Ectodermal cell (in vitro differentiated cells): ENCODE data around the gene OR51V1.

Experiments used
- H3K27ac ChIP-seq: 2 replicates; pipeline ENCODE4 v1.7.0; 2013; ENCODE audit warnings: mild to moderate bottlenecking, low read depth, low read length; ENCODE audit not compliant: insufficient read depth, poor library complexity, severe bottlenecking
- H3K27me3 ChIP-seq: 2 replicates; pipeline ENCODE4 v1.7.0; 2013; ENCODE audit warnings: mild to moderate bottlenecking, low read length; ENCODE audit not compliant: insufficient read depth, control insufficient read depth, poor library complexity, severe bottlenecking
- H3K36me3 ChIP-seq: one replicate; pipeline ENCODE4 v1.7.0; 2013; ENCODE audit warnings: low read length; ENCODE audit not compliant: control insufficient read depth, insufficient read depth
- H3K4me1 ChIP-seq: one replicate; pipeline ENCODE4 v1.7.0; 2013; ENCODE audit warnings: low read length; ENCODE audit not compliant: control insufficient read depth, insufficient read depth
- H3K4me3 ChIP-seq: 2 replicates; pipeline ENCODE4 v1.7.0; 2013; ENCODE audit warnings: low read depth, low read length, control low read depth; ENCODE audit not compliant: insufficient read depth
- H3K9me3 ChIP-seq: 2 replicates; pipeline ENCODE4 v1.7.0; 2013; ENCODE audit warnings: mild to moderate bottlenecking, low read length, moderate library complexity; ENCODE audit not compliant: control insufficient read depth
- WGBS, 2 experiments: methylation state at CpG; one replicate each; pipeline ENCODE4 v1.1.7; 2013; ENCODE audit warnings: missing lambda C conversion rate in 2 of 2; 5-methylcytosine and 5-hydroxymethylcytosine counted together

The OR51V1 gene

DNA sequence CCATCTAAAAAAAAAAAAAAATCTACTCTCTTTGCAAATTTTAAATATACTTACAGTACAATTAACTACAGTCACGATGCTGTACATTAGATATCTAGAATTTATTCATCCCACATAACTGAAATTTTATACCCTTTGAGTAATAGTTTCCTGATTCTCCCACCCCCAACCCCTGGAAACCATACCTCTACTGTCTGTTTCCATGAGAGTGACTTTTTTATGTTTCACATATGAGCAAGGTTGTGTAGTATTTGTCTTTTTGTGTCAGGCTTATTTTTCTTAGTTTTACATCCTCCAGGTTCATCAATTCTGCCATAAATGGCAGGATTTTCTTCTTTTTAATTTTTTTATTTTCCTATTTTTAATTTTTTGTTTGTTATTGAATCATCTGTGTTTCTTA, 23.2 kb upstream of the OR51V1 start:
- Histone ChIP-seq H3K36me3 (no peaks in the 10 kb centered on the region), H3K27me3 (no peaks in the 10 kb centered on the region), H3K9me3 (no peaks in the 10 kb centered on the region), H3K27ac (no peak overlapping the region), H3K4me3 (no peak overlapping the region), H3K4me1 (no peaks in the 10 kb centered on the region)
- 100% methylated on average over 1 of the region's 1 CpG for WGBS, 2 experiments

GRCh38 chr11:5223146-5223545, 22.7 kb upstream of the OR51V1 start:
- H3K27me3 ChIP-seq = no peaks in the 10 kb centered on the region
- no peak overlapping the region for H3K4me3 ChIP-seq
- no peaks in the 10 kb centered on the region for H3K4me1 ChIP-seq
- 87 to 92% methylated on average over 6 of the region's 6 CpGs for WGBS, 2 experiments
- no peaks in the 10 kb centered on the region for H3K36me3 ChIP-seq
- no peak overlapping the region for H3K27ac ChIP-seq
- no peaks in the 10 kb centered on the region for H3K9me3 ChIP-seq

DNA sequence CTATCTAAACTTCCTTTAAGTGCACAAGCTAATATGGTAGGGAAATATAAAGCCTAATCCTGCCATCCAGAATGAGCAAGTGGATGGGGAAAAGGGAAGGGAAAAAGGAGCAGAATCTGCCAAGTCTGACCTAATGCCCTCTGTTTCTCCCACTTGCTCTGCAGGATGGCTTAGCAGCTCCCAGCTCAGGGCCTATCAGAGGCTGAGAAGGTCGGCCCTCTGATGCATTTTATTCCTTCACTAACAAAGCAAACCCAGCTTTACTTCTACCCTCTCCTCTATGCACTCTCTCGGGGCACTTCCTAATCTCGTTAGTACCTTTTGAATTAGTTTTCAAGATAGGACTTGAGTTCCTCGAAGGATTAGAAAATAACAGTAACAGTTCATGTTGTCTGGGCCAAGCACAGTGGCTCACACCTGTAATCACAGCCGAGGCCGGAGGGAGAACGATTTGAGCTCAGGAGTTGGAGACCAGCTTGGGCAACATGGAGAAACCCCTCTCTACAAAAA, 9.9 kb upstream of the OR51V1 start:
- no peak overlapping the region for H3K4me3 ChIP-seq
- 54 to 55% methylated on average over 7 of the region's 7 CpGs for WGBS, 2 experiments
- no peaks in the 10 kb centered on the region for H3K36me3 ChIP-seq
- no peaks in the 10 kb centered on the region for H3K27me3 ChIP-seq
- H3K9me3 ChIP-seq = no peaks in the 10 kb centered on the region
- no peaks in the 10 kb centered on the region for H3K4me1 ChIP-seq
- H3K27ac ChIP-seq = no peak overlapping the region

GRCh38 chr11:5204787-5205186, 4.3 kb upstream of the OR51V1 start:
- Histone ChIP-seq H3K27me3 (no peaks in the 10 kb centered on the region), H3K36me3 (no peaks in the 10 kb centered on the region), H3K27ac (no peak overlapping the region), H3K4me3 (no peak overlapping the region), H3K9me3 (no peaks in the 10 kb centered on the region), H3K4me1 (no peaks in the 10 kb centered on the region)
- 20% methylated on average over 1 of the region's 1 CpG; no CpG with 5 or more reads in 1 of the 2 experiments for WGBS, 2 experiments

- H3K9me3 ChIP-seq = no peaks in the 10 kb centered on the region
- H3K4me3 ChIP-seq = no peak overlapping the region
- no peaks in the 10 kb centered on the region for H3K36me3 ChIP-seq
- 90 to 97% methylated on average over 2 of the region's 2 CpGs for WGBS, 2 experiments
- H3K4me1 ChIP-seq = no peaks in the 10 kb centered on the region
- H3K27me3 ChIP-seq = no peaks in the 10 kb centered on the region
- no peak overlapping the region for H3K27ac ChIP-seq
These were observed 2.9 kb upstream of the OR51V1 start for GRCh38 chr11:5203366-5203765.

GRCh38 chr11:5198285-5198684, 2.2 kb downstream of the OR51V1 start:
- no peaks in the 10 kb centered on the region for H3K9me3 ChIP-seq

GRCh38 chr11:5197536-5197935, 2.9 kb downstream of the OR51V1 start:
- Histone ChIP-seq H3K27ac (no peak overlapping the region), H3K4me3 (no peak overlapping the region), H3K4me1 (no peaks in the 10 kb centered on the region), H3K27me3 (no peaks in the 10 kb centered on the region), H3K9me3 (no peaks in the 10 kb centered on the region), H3K36me3 (no peaks in the 10 kb centered on the region)
- 86 to 92% methylated on average over 3 of the region's 3 CpGs for WGBS, 2 experiments

More at GRCh38 chr11:5198285-5198684, 2.2 kb downstream of the OR51V1 start:
- H3K4me1 ChIP-seq = no peaks in the 10 kb centered on the region
- no peak overlapping the region for H3K4me3 ChIP-seq
- H3K36me3 ChIP-seq = no peaks in the 10 kb centered on the region
- H3K27me3 ChIP-seq = no peaks in the 10 kb centered on the region
- no peak overlapping the region for H3K27ac ChIP-seq

DNA sequence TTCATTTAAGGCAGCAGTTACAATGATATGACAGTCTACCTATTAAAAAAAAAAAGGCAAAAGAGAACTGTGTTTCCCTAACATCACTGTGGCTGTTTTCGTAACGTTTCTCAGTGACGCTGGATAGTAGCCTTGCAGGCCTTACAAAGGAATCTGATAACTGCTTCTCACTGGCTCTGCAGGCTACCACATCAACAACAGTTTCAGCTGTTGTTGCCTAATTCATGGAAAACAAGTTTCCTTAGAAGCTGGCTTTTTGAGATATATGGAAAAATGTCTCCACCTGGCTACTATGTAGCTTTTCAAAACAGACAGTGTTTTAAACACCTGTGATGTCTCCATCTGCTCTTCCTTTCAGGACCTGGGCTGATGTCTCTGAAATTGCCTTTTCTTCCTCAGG, 3.8 kb downstream of the OR51V1 start:
- WGBS, 2 experiments = 56 to 59% methylated on average over 3 of the region's 3 CpGs
- Histone ChIP-seq H3K27me3 (no peaks in the 10 kb centered on the region), H3K4me1 (no peaks in the 10 kb centered on the region), H3K36me3 (no peaks in the 10 kb centered on the region), H3K4me3 (no peak overlapping the region), H3K9me3 (no peaks in the 10 kb centered on the region), H3K27ac (no peak overlapping the region)

DNA sequence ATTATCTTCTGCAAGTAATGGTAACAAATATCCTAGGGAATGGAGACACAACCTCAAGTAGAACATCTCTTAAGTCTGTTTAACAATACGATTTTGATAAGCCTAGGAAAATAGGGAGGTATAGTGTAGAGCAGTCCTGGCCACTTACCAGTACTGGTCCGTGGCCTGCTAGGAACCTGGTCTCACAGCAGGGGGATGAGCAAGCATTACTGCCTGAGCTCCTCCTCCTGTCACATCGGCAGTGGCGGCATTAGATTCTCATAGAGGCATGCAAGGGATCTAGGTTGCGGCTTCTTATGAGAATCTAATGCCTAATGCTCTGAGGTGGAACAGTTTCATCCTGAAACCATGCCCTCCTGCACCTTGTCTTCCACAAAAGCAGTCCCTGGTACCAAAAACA, 4.4 kb downstream of the OR51V1 start:
- Histone ChIP-seq H3K9me3 (no peaks in the 10 kb centered on the region), H3K36me3 (no peaks in the 10 kb centered on the region), H3K4me1 (no peaks in the 10 kb centered on the region), H3K27ac (no peak overlapping the region), H3K27me3 (no peaks in the 10 kb centered on the region), H3K4me3 (no peak overlapping the region)
- WGBS, 2 experiments = 75 to 80% methylated on average over 5 of the region's 5 CpGs

DNA sequence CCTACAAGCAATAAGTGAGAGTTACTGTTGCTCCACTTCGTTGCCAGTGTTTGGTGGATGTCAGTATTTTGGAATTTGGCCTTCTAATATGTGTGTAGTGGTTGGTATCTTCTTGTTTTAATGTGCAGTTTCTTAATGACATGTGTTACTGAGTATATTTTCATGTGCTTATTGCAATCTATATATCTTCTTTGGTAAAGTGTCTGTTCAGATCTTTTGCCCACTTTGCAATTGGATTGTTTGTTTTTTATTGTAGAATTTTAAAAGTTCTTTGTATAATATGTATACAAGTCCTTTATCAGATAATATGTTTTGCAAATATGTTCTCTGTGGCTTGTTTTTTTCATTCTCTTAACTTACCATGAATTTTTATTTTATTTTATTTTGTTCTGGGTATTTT, 7.7 kb downstream of the OR51V1 start:
- no peaks in the 10 kb centered on the region for H3K36me3 ChIP-seq
- no peaks in the 10 kb centered on the region for H3K9me3 ChIP-seq
- no peak overlapping the region for H3K4me3 ChIP-seq
- no peak overlapping the region for H3K27ac ChIP-seq
- H3K27me3 ChIP-seq = no peaks in the 10 kb centered on the region
- WGBS, 2 experiments = 47 to 50% methylated on average over 1 of the region's 1 CpG
- H3K4me1 ChIP-seq = no peaks in the 10 kb centered on the region

GRCh38 chr11:5188201-5188600, 12.3 kb downstream of the OR51V1 start:
- H3K4me3 ChIP-seq = no peak overlapping the region
- no peak overlapping the region for H3K27ac ChIP-seq
- H3K27me3 ChIP-seq = no peaks in the 10 kb centered on the region
- H3K9me3 ChIP-seq = no peaks in the 10 kb centered on the region
- H3K4me1 ChIP-seq = no peaks in the 10 kb centered on the region
- no peaks in the 10 kb centered on the region for H3K36me3 ChIP-seq
- 96 to 98% methylated on average over 1 to 2 of the region's 2 CpGs for WGBS, 2 experiments
